Lower lobe of right lung (tissue), 2 donors: ENCODE measurements around the gene YTHDC1. TPM values are rescaled to one million over a fixed set of nuclear protein-coding genes. Genes with fewer than 3 reads are reported as not detected.

Experiments
- ATAC-seq, 2 donors: fragments of 200-7000 bp; cut with Tn5 transposase; one replicate each; pipeline ENCODE4 v1.9.1; 2020 to 2022; ENCODE audit warnings: mild to moderate bottlenecking in 2 of 2, moderate library complexity in 2 of 2
- DNase-seq: peaks from one replicate; pipeline ENCODE4 v3.0.0-alpha.2; 2020
- H3K27ac ChIP-seq: fragments of 200-600 bp; one replicate; pipeline ENCODE4 v1.8.0; 2022
- H3K27me3 ChIP-seq: fragments of 200-600 bp; one replicate; pipeline ENCODE4 v1.8.0; 2022; ENCODE audit warnings: low read depth
- H3K36me3 ChIP-seq: fragments of 200-600 bp; one replicate; pipeline ENCODE4 v1.8.0; 2022; ENCODE audit warnings: mild to moderate bottlenecking
- H3K4me1 ChIP-seq: fragments of 200-600 bp; one replicate; pipeline ENCODE4 v1.8.0; 2022
- H3K4me3 ChIP-seq: fragments of 200-600 bp; one replicate; pipeline ENCODE4 v1.8.0; 2022; ENCODE audit warnings: mild to moderate bottlenecking
- H3K9me3 ChIP-seq: fragments of 200-600 bp; one replicate; pipeline ENCODE4 v1.8.0; 2022
- CTCF ChIP-seq: fragments of 200-600 bp; IDR thresholded peaks from one replicate; pipeline ENCODE4 v1.8.0; 2022; ENCODE audit warnings: antibody characterized with exemption, mild to moderate bottlenecking
- intact Hi-C: fragments of 100-400 bp; cut with DNase I; formaldehyde crosslinking; loops from one replicate; pipeline ENCODE4 v1.11.0; 2022
- total RNA-seq: library from RNA; stranded (reverse); fragmentation: NEBNext Ultra II Directional; extraction: Animal tissue kit (Norgen Biotek cat#: 25700); gene quantifications from one replicate; pipeline ENCODE4 v1.2.1, GENCODE V29; 2021
- donor health status: DM: no; HTN: yes; CAD: no; lungs with severe emphysema.

Gene YTHDC1
- total RNA-seq, 1 donor from 2014 or later = 77.2 TPM

GRCh38 chr4:68373513-68373912 lies 23.6 kb upstream of the YTHDC1 start:
- peaks cover 7% of the 10 kb centered on the region for H3K4me1 ChIP-seq

DNA sequence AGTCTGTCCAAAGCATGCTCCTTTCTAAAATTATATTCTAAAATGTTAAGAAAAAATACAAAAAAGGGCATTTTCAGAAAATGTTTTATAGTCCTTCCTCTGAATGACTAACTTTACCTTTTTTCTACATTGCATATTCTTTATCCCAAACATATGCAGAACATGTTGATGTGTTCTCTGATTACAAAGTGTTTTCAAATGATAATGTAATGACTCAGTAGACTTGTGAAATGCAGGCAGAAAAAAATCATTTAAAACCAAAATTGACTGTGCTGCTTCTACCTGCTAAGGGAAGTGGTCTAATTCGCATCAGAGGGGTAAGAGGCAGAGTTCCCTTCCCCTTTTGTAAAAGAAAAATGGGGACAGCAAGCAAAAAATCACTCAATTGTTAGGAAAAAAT lies 22.7 kb upstream of the YTHDC1 start:
- DNase-seq (no peak), ATAC-seq (no peak)
- H3K4me1 ChIP-seq = peaks cover 7% of the 10 kb centered on the region
- H3K27ac ChIP-seq = no peak overlapping the region
- intact Hi-C loops = loop anchor here (10.0 kb wide), 1 partner anchor 98 kb away; no protein-coding TSS in a partner anchor
- no peaks in the 10 kb centered on the region for H3K9me3 ChIP-seq
- no peaks in the 10 kb centered on the region for H3K27me3 ChIP-seq
- no peak for TF ChIP-seq CTCF
- H3K4me3 ChIP-seq = no peak overlapping the region
- H3K36me3 ChIP-seq = no peaks in the 10 kb centered on the region

More at GRCh38 chr4:68373513-68373912, 23.6 kb upstream of the YTHDC1 start:
- TF ChIP-seq CTCF = no peak
- peak overlapping the region; percentile 32 for H3K4me3 ChIP-seq
- H3K9me3 ChIP-seq = no peaks in the 10 kb centered on the region
- intact Hi-C loops = loop anchor here (10.0 kb wide), 1 partner anchor 99 kb away; no protein-coding TSS in a partner anchor
- H3K27ac ChIP-seq = no peak overlapping the region
- no peaks in the 10 kb centered on the region for H3K36me3 ChIP-seq
- ATAC-seq (peak; percentile 83 to 91), DNase-seq (peak; percentile 75)
- no peaks in the 10 kb centered on the region for H3K27me3 ChIP-seq

DNA sequence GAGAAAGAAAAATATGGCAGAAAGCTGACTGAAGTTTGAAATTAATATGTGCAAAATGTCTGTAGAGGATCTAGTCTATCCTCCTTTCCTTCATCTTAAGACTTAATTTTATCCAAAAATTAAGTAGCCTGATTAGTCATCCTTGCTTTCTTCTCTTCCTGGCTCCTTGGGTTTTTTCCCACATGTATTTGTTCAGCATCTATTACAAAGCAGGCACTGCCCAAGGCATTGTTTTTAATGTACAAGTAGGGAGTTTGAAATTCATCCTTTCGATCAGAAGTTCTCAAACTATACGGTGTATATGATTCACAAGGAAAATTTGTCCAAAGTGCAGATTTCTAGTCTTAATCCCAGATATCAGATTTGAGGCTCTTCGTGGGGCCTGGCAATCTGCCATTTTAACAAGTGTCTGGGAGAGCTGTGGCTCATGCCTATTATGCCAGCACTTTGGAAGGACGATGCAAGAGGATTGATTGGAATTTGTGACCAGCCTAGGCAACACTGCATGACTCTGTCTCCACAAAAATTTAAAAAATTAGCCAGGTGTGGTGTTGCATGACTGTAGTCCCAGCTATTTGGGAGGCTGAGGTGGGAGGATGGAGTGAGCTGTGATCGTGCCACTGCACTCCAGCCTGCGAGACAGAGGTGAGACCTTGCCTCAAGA lies 19.4 kb upstream of the YTHDC1 start:
- no peak for DNase-seq

GRCh38 chr4:68368691-68369131 lies 18.8 kb upstream of the YTHDC1 start:
- Histone ChIP-seq H3K4me3 (no peak overlapping the region), H3K9me3 (no peaks in the 10 kb centered on the region), H3K36me3 (no peaks in the 10 kb centered on the region), H3K4me1 (no peaks in the 10 kb centered on the region), H3K27me3 (no peaks in the 10 kb centered on the region), H3K27ac (no peak overlapping the region)
- intact Hi-C loops = no loop called here
- ATAC-seq = peak; percentile 50 to 57
- TF ChIP-seq CTCF = no peak
- DNase-seq = no peak

More for the DNA sequence above, 19.4 kb upstream of the YTHDC1 start:
- intact Hi-C loops = no loop called here
- Histone ChIP-seq H3K27ac (no peak overlapping the region), H3K4me1 (no peaks in the 10 kb centered on the region), H3K36me3 (no peaks in the 10 kb centered on the region), H3K27me3 (no peaks in the 10 kb centered on the region), H3K9me3 (no peaks in the 10 kb centered on the region), H3K4me3 (no peak overlapping the region)
- peak; percentile 47 to 66 for ATAC-seq
- TF ChIP-seq CTCF = no peak

DNA sequence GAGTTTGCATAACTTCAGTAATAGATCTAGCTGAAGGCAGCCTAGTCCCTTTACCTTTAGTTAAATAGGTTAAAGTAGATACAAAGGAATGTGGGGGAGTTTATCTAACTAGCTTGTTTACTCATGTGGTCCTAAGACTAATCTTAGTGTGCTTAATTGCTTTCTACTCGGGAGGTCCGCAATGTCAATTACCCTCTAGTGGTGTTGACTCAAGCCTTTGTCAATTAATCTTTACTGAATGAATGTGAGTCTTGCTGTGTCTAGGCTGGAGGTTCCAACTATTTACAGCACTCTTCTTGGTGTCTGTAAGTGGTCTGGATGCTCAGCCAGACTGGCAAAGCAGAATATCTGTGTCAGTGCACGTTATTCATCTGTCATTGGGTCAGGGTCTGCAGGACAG lies 17.9 kb upstream of the YTHDC1 start:
- intact Hi-C loops = no loop called here
- ATAC-seq (no peak), DNase-seq (no peak)
- H3K27me3 ChIP-seq = no peaks in the 10 kb centered on the region
- no peak overlapping the region for H3K27ac ChIP-seq
- no peak overlapping the region for H3K4me3 ChIP-seq
- no peak for TF ChIP-seq CTCF
- H3K36me3 ChIP-seq = no peaks in the 10 kb centered on the region
- H3K9me3 ChIP-seq = no peaks in the 10 kb centered on the region
- no peaks in the 10 kb centered on the region for H3K4me1 ChIP-seq
